Measurements from ENCODE around the gene MGAT4C.

Gene MGAT4C

GRCh38 chr12:86188226-86188625 lies 68.0 kb downstream of the MGAT4C start:
- TF ChIP-seq CTCF (IDR thresholded peaks at IDR 0.05), result no peak
- Histone ChIP-seq H3K9me3 (no peaks in the 10 kb centered on the region), H3K4me1 (ENCODE audit: control insufficient read depth in 1 of 2, insufficient read depth in 1 of 2, low read depth in 1 of 2, low read length in 1 of 2) (no peaks in the 10 kb centered on the region), H3K27me3 (no peaks in the 10 kb centered on the region), H3K4me3 (ENCODE audit: low read depth in 1 of 2, low read length in 1 of 2) (no peak overlapping the region), H3K36me3 (no peaks in the 10 kb centered on the region), H3K27ac (no peak overlapping the region)

- H3K4me1 ChIP-seq (ENCODE audit: control insufficient read depth in 1 of 2, insufficient read depth in 1 of 2, low read depth in 1 of 2, low read length in 1 of 2), result no peaks in the 10 kb centered on the region
- no peaks in the 10 kb centered on the region for H3K27me3 ChIP-seq
- no peak overlapping the region for H3K27ac ChIP-seq
- no peak overlapping the region for H3K4me3 ChIP-seq (ENCODE audit: low read depth in 1 of 2, low read length in 1 of 2)
- no peaks in the 10 kb centered on the region for H3K36me3 ChIP-seq
- no peaks in the 10 kb centered on the region for H3K9me3 ChIP-seq
- TF ChIP-seq CTCF (IDR thresholded peaks at IDR 0.05), result no peak
Measured at GRCh38 chr12:86186449-86186848, 69.7 kb downstream of the MGAT4C start.

- no peak overlapping the region for H3K4me3 ChIP-seq (ENCODE audit: low read depth in 1 of 2, low read length in 1 of 2)
- H3K27me3 ChIP-seq, result no peaks in the 10 kb centered on the region
- H3K4me1 ChIP-seq (ENCODE audit: control insufficient read depth in 1 of 2, insufficient read depth in 1 of 2, low read depth in 1 of 2, low read length in 1 of 2), result no peaks in the 10 kb centered on the region
- H3K9me3 ChIP-seq, result no peaks in the 10 kb centered on the region
- H3K27ac ChIP-seq, result no peak overlapping the region
- no peak for TF ChIP-seq CTCF (IDR thresholded peaks at IDR 0.05)
- H3K36me3 ChIP-seq, result no peaks in the 10 kb centered on the region
Measured at GRCh38 chr12:86179855-86180254, 76.3 kb downstream of the MGAT4C start.

GRCh38 chr12:86174188-86174587 lies 82.0 kb downstream of the MGAT4C start:
- no peak overlapping the region for H3K4me3 ChIP-seq (ENCODE audit: low read depth in 1 of 2, low read length in 1 of 2)
- no peaks in the 10 kb centered on the region for H3K4me1 ChIP-seq (ENCODE audit: control insufficient read depth in 1 of 2, insufficient read depth in 1 of 2, low read depth in 1 of 2, low read length in 1 of 2)
- H3K36me3 ChIP-seq, result no peaks in the 10 kb centered on the region
- H3K27me3 ChIP-seq, result no peaks in the 10 kb centered on the region
- no peak overlapping the region for H3K27ac ChIP-seq
- H3K9me3 ChIP-seq, result no peaks in the 10 kb centered on the region
- no peak for TF ChIP-seq CTCF (IDR thresholded peaks at IDR 0.05)

- Histone ChIP-seq H3K9me3 (no peaks in the 10 kb centered on the region), H3K4me3 (ENCODE audit: low read depth in 1 of 2, low read length in 1 of 2) (no peak overlapping the region), H3K36me3 (no peaks in the 10 kb centered on the region), H3K27ac (no peak overlapping the region), H3K27me3 (no peaks in the 10 kb centered on the region), H3K4me1 (ENCODE audit: control insufficient read depth in 1 of 2, insufficient read depth in 1 of 2, low read depth in 1 of 2, low read length in 1 of 2) (no peaks in the 10 kb centered on the region)
- TF ChIP-seq CTCF (IDR thresholded peaks at IDR 0.05), result no peak
Measured at GRCh38 chr12:86172913-86173443, 83.2 kb downstream of the MGAT4C start.

GRCh38 chr12:86170051-86170450 lies 86.1 kb downstream of the MGAT4C start:
- no peak for TF ChIP-seq CTCF (IDR thresholded peaks at IDR 0.05)
- Histone ChIP-seq H3K27ac (no peak overlapping the region), H3K4me1 (ENCODE audit: control insufficient read depth in 1 of 2, insufficient read depth in 1 of 2, low read depth in 1 of 2, low read length in 1 of 2) (no peaks in the 10 kb centered on the region), H3K36me3 (no peaks in the 10 kb centered on the region), H3K4me3 (ENCODE audit: low read depth in 1 of 2, low read length in 1 of 2) (no peak overlapping the region), H3K9me3 (no peaks in the 10 kb centered on the region), H3K27me3 (no peaks in the 10 kb centered on the region)
